Stimulated activated CD4-positive, alpha-beta T cell treated with anti-CD3 and anti-CD28 coated beads, Interleukin-2, amount 100 ng/mL, for 4 hours (primary cell): ENCODE measurements around the gene B4GALT1.
"Not testable (repeated sequence)": the region's sequence is repeated elsewhere in the genome, so short reads cannot be mapped to it uniquely, and the experiment has no call there.

Source experiments
- DNase-seq: peaks from one replicate; pipeline ENCODE4 v3.0.0-alpha.2; 2020; ENCODE audit warnings: low read depth

B4GALT1 gene

GRCh38 chr9:33161589-33162132 is 5.5 kb downstream of the B4GALT1 start:
- DNase-seq, result no peak

- DNase-seq, result no peak
These were observed 6.0 kb downstream of the B4GALT1 start for GRCh38 chr9:33161011-33161588.

DNA sequence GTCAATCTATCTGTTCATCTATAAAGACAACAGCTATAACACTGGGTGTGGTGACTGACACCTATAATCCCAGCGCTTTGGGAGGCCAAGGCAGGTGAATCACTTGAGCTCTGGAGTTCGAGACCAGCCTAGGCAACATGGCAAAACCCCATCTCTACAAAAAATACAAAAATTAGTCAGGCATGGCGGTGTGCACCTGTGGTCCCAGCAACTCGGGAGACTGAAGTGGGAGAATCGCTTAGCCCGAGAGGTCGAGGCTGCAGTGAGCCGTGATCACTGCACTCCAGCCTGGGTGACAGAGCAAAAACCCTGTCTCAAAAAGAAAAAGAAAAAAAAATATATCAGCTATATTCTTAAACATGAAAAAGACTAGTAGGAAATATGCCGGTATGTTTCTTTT is 6.7 kb downstream of the B4GALT1 start:
- DNase-seq, result not testable (repeated sequence)

GRCh38 chr9:33159777-33160127 is 7.4 kb downstream of the B4GALT1 start:
- peak; percentile 57 for DNase-seq

GRCh38 chr9:33158843-33159776 is 8.0 kb downstream of the B4GALT1 start:
- no peak for DNase-seq

DNA sequence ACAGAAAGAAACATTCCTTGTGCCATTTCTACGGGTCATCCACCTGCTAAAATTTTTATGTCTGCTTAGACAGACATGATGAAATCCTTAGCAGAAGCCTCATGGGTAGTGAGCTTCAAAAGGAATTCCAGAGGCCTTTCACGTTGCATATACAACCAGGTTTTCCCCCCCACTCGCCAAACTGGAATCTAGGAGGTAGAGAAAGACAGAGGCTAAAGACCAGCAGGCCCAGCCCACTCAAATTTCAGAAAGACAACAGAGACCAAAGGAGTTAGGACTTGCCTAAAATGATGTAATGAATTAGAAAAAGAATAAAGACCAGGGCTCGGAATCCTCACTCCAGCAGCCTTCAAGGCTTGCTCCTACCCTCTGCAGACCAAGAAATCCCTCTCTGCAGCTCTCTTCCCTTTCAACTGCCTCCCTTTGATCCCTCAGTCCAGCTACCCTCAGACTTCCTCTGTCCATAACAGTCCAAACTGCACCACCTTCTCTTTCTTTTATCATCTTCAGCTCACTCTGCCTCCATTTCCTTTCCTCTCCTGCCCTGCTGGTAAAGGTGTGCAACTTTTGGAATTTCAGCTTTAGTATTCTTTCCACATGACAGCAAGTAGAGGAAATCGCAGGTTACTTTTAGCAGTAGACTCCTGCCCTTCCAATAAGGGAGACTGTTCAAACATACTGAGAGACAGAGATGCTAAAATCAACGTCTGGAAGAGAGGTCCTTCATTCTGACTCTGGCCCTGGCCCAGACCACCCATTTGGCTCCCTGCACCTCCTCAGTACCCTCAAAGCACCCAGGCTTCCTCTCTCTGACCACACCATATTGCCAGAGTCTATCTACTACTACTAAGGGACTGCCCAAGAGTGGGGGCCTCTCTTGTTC is 8.9 kb downstream of the B4GALT1 start:
- DNase-seq, result no peak

DNA sequence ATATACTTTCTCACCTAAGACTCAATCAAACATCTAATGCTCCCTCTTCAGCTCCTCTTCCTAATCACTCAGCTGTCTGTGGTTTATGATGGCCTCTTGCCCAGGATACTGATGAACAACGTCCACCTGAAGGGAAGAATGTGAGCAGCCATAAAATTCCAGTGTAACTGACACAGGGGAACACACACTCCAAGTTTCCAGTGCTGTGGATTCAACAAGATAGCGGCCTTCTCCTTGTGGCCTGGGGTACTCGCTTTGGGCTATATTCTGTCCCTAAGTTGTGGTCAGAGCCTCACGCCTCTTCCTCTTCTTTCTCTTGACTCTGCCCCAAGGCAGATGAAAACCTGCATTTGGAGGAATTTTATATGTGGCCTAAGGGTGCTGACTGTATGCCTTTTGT is 11.7 kb downstream of the B4GALT1 start:
- no peak for DNase-seq

GRCh38 chr9:33154371-33154770 is 12.8 kb downstream of the B4GALT1 start:
- no peak for DNase-seq

GRCh38 chr9:33153666-33154065 is 13.5 kb downstream of the B4GALT1 start:
- DNase-seq, result no peak

DNA sequence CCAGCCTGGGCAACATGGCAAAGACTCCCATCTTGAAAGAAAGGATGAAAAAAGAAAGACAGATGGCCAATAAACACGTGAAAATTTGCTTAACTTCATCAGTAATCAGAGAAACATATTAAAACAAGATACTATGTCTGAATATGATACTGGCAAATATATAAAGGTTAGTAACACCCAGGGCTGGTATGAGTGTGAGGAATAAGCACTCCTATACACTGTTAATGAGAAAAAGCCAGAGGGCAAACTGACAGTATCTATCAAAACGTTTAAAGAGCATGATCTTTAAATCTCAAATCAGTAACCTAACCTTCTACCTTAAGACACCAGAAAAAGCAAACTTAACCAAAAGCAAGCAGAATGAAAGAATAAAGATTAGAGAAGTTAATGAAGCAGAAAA is 14.1 kb downstream of the B4GALT1 start:
- no peak for DNase-seq

DNA sequence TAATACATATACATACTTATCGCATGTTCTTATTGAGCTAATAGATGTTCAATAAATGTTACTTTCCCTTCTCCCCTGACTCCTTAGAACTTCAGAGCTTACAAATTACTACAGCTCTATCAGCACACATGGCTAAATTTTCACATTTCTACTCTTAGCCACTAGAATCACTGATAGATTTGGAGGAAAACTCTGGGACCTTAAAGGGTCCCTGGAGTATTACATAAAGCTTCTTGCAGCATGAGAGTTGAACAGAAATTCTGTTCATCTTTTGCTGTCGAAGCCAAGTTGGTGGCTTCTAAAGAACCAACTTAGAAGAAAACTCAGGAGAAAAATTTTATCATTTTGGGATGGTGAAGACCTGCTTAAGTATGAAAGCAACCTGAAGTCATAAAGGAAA is 15.5 kb downstream of the B4GALT1 start:
- no peak for DNase-seq

DNA sequence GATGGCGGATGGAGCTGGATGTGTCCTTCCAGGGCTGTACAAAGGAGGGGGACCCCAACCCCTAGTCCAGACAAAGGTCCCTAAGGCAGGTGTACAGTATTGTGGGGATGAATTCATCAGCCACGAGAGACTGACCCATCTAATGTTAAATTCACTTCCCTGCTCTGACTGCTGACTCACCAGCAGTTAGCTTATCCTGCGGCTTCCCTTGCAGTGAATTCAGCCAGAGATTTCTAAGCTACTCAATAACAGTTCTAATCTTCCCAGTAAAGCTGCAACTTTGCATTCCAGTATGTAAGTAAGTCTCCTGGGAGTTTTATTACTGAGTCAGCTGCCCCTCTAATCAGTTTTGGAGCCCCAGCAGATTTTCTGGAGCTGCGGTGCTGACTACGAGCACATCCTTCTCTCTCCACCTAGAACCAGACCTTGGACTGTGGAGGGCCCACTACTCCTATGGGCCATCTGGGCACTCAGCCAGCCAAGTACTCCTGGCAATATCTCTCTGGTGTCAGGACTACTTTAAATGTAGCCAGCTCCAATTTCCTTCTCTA is 16.1 kb downstream of the B4GALT1 start:
- no peak for DNase-seq

GRCh38 chr9:33148367-33149014 is 18.6 kb downstream of the B4GALT1 start:
- DNase-seq, result no peak

DNA sequence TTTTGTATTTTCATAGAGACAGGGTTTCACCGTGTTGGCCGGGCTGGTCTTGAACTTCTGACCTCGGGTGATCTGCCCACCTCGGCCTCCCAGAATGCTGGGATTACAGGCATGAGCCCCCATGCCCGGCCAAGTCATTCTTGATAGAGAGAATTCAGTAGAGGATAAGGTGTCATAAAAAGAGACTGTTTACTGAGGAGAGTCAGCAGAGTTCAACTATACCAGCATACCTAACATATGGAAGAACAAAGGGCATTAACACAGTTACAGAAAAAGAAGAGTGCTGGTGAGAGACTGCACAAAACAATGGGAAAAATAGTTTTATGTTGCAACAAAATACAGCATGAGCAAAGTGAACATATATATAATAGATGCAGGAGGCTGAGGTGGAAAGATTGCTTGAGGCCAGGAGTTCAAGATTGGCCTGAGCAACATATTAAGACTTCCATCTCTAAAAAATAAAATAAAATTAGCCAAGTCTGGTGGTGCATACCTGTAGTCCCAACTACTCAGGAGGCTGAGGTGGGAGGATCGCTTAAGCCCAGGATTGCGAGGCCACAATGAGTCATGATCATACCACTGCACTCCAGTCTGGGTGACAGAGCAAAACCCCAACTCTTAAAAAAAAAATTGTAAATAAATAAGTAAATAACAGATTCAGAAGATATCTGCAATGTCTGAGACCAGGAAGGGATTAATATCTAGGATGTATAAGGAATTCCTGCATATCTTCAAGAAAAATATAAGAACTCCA is 19.5 kb downstream of the B4GALT1 start:
- no peak for DNase-seq

DNA sequence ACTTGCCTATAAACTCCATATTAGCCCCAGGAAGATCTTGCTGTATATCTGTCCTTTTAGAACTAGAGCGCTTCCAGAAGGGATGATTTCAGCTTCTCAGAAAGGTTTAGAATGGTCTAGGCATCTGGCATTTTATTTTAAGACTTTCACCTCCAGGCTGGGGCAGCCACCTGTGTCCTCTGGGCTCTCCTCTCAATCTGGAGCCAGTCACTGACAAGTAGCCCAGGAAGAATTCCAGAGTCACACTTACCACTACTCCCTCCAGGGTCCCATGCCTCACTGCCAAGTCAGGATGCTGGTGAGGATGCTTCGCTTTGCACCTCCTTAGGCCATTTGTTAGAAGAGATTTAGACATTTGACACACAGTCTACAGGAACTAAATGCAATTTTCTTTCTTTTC is 20.8 kb downstream of the B4GALT1 start:
- no peak for DNase-seq

GRCh38 chr9:33144551-33144950 is 22.6 kb downstream of the B4GALT1 start:
- DNase-seq, result no peak

GRCh38 chr9:33143241-33143661 is 23.9 kb downstream of the B4GALT1 start:
- DNase-seq, result no peak

- DNase-seq, result no peak
These were observed 24.6 kb downstream of the B4GALT1 start for GRCh38 chr9:33142535-33142934.

DNA sequence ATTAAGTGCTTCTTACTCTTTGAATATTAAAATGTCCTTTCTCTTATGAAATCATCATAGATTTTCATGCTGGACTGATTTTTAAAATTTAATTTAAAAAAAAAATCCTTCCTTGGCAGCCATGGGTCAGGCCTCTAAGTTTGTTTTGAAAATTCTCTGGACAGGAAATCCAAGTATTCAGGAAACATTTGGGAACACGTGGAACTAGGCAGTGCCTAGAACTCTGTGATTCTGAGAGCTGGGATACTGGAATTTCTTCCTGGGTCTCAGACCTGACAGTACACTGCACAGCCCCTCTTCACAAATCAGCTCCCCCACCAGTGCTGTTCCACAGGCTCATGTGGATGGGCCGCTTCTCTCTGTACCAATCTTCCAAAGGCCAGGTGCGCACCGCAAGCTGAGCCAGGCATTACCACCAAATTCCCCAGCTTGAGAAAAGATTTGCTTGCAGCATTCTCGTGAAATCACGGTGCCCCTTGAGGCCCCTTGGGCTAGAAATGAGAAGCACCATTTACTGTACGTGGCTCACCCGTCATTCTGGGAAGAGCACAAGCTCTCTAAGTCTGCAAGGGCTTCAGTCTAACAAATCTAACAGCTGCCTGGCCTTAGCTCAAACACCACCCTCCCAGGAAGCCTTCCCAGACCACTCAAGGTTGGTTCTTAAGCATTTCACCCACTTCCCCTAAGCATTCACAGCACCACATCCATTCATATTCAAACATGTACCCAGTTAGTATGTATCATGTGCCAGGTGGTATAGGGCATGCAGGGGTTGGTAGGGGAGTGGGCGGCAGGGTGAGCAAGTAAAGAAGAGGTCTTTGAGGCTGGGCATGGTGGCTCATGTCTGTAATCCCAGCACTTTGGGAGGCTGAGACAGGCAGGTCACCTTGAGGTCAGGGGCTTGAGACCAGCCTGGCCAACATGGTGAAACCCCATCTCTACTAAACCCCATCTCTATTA is 26.5 kb downstream of the B4GALT1 start:
- no peak for DNase-seq
